ENCODE measurements around the gene ARPC5.

- TF ChIP-seq CTCF (IDR thresholded peaks at IDR 0.05; ENCODE audit: low read depth, low read length) (peak; percentile 80), MYC (IDR thresholded peaks at IDR 0.05; ENCODE audit: low read depth, low read length) (no peak), POLR2A (IDR thresholded peaks at IDR 0.05; ENCODE audit: extremely low read depth, insufficient read length) (no peak)
- TF ChIP-seq, protein P1, sequence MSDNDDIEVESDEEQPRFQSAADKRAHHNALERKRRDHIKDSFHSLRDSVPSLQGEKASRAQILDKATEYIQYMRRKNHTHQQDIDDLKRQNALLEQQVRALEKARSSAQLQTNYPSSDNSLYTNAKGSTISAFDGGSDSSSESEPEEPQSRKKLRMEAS (IDR thresholded peaks at IDR 0.05; ENCODE audit: low read depth, low read length) = no peak
Measured at GRCh38 chr1:183655562-183656075, 20.0 kb upstream of the ARPC5 start.
